Measurements from ENCODE around the gene TTC7B. TPM values are rescaled to one million over a fixed set of nuclear protein-coding genes. Genes with fewer than 3 reads are reported as not detected.

Gene TTC7B
- total RNA-seq, 1 donor from 2014 or later: 20.6 TPM

DNA sequence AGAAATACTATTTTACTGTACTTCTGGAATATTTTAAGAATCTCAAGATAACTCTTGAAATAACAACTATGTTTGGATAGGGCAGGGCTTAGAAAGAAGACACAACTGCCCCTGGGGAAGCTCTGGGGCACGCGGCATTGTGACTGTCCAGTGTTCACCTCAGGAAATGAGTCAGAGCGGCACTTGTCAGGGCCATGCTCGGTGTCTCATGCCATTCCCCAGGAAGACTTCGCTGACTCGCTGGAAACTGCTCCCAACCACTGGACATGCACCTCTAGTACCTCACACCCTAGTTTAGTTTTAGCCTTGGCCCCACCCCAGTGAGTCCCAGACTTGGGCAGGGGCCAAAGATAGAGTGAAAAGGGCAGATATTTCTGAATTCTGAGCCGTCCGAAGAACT is 192.0 kb downstream of the TTC7B start:
- TF ChIP-seq EZH2 (IDR thresholded peaks at IDR 0.05) (no peak), EZH2phosphoT487 (IDR thresholded peaks at IDR 0.05) (no peak)
- TF ChIP-seq, protein P1, sequence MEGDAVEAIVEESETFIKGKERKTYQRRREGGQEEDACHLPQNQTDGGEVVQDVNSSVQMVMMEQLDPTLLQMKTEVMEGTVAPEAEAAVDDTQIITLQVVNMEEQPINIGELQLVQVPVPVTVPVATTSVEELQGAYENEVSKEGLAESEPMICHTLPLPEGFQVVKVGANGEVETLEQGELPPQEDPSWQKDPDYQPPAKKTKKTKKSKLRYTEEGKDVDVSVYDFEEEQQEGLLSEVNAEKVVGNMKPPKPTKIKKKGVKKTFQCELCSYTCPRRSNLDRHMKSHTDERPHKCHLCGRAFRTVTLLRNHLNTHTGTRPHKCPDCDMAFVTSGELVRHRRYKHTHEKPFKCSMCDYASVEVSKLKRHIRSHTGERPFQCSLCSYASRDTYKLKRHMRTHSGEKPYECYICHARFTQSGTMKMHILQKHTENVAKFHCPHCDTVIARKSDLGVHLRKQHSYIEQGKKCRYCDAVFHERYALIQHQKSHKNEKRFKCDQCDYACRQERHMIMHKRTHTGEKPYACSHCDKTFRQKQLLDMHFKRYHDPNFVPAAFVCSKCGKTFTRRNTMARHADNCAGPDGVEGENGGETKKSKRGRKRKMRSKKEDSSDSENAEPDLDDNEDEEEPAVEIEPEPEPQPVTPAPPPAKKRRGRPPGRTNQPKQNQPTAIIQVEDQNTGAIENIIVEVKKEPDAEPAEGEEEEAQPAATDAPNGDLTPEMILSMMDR (IDR thresholded peaks at IDR 0.05): no peak
- no peak for DNase-seq (ENCODE audit: low spot score)
- H3K4me1 Mint-ChIP-seq: peaks cover 29% of the 10 kb centered on the region
- H3K4me3 ChIP-seq: no peak overlapping the region
- no peaks in the 10 kb centered on the region for H3K79me2 ChIP-seq (ENCODE audit: low read depth)
- H3K9me3 Mint-ChIP-seq: no peaks in the 10 kb centered on the region
- no peak overlapping the region for H3K4me2 ChIP-seq
- no peak overlapping the region for H3K27ac ChIP-seq
- no peaks in the 10 kb centered on the region for H4K20me1 ChIP-seq (ENCODE audit: low read depth)
- peaks cover 14% of the 10 kb centered on the region for H3K4me1 ChIP-seq
- H3K27ac Mint-ChIP-seq: peak overlapping the region; percentile 97
- H3F3A ChIP-seq (ENCODE audit: low read depth): no peaks in the 10 kb centered on the region
- H3K4me3 Mint-ChIP-seq: no peak overlapping the region
- H3K36me3 ChIP-seq: no peaks in the 10 kb centered on the region
- no peak overlapping the region for H3K9ac ChIP-seq
- H3K9me3 ChIP-seq (ENCODE audit: low read depth): no peaks in the 10 kb centered on the region
- no peaks in the 10 kb centered on the region for H3K27me3 Mint-ChIP-seq (ENCODE audit: insufficient read depth, low read depth)
- H3K36me3 Mint-ChIP-seq: peaks cover 9% of the 10 kb centered on the region
- peak overlapping the region; percentile 30 for H2AFZ ChIP-seq (replicated peaks)
- H3K27me3 ChIP-seq: no peaks in the 10 kb centered on the region

DNA sequence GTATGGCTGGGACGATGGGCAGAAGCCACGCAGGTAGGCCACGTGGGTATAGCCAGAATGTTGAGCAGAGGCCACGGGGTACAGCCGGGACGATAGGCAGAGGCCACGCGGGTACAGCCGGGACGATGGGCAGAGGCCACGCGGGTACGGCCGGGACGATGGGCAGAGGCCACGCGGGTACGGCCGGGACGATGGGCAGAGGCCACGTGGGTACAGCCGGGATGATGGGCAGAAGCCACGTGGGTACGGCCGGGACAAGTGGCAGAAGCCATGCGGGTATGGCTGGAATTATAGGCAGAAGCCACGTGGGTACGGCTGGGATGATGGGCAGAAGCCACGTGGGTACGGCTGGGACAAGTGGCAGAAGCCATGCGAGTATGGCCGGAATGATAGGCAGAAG is 195.0 kb downstream of the TTC7B start:
- Mint-ChIP-seq H3K4me3 (no peak overlapping the region), H3K27me3 (ENCODE audit: insufficient read depth, low read depth) (no peaks in the 10 kb centered on the region), H3K9me3 (no peaks in the 10 kb centered on the region), H3K27ac (no peak overlapping the region), H3K4me1 (peaks cover 39% of the 10 kb centered on the region), H3K36me3 (peaks cover 18% of the 10 kb centered on the region)
- Histone ChIP-seq H3K79me2 (ENCODE audit: low read depth) (no peaks in the 10 kb centered on the region), H3K9me3 (ENCODE audit: low read depth) (no peaks in the 10 kb centered on the region), H3K4me3 (no peak overlapping the region), H2AFZ (replicated peaks) (no peak overlapping the region), H3K36me3 (no peaks in the 10 kb centered on the region), H3F3A (ENCODE audit: low read depth) (no peaks in the 10 kb centered on the region), H3K27me3 (no peaks in the 10 kb centered on the region), H4K20me1 (ENCODE audit: low read depth) (no peaks in the 10 kb centered on the region), H3K27ac (no peak overlapping the region), H3K4me1 (peaks cover 22% of the 10 kb centered on the region), H3K4me2 (no peak overlapping the region), H3K9ac (no peak overlapping the region)
- no peak for TF ChIP-seq EZH2phosphoT487 (IDR thresholded peaks at IDR 0.05)
- DNase-seq (ENCODE audit: low spot score): no peak

DNA sequence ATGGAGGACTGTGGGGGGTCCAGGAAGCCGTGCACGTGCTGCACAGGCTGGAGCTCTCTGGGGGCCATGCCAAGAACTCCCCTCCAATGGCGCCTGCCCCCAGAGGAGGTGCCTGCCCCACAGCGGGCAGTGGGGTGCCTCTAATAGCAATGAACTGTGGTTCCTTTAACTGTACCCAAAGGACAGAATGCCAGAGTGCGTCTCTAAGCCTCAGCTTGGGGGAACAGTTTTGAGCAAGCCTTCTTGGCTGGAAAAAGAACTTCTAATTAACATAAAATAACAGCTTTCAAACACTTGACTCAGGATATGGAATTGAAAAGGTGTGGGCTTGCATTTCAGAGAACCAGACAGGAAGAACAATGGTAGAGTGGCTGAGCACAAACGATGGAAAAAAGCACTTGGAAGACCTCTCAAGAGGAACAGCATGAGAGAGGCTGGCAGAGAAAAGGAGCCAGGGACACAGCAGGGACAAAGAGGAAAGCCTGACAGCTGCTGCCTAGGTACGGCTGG is 195.6 kb downstream of the TTC7B start:
- Mint-ChIP-seq H3K27me3 (ENCODE audit: insufficient read depth, low read depth) (no peaks in the 10 kb centered on the region), H3K9me3 (no peaks in the 10 kb centered on the region), H3K36me3 (peaks cover 18% of the 10 kb centered on the region), H3K4me1 (peaks cover 40% of the 10 kb centered on the region), H3K4me3 (no peak overlapping the region), H3K27ac (no peak overlapping the region)
- H3K27me3 ChIP-seq: no peaks in the 10 kb centered on the region
- no peaks in the 10 kb centered on the region for H3K9me3 ChIP-seq (ENCODE audit: low read depth)
- TF ChIP-seq EZH2 (IDR thresholded peaks at IDR 0.05): no peak
- TF ChIP-seq EZH2phosphoT487 (IDR thresholded peaks at IDR 0.05): no peak
- TF ChIP-seq, protein P1 (IDR thresholded peaks at IDR 0.05): no peak
- H2AFZ ChIP-seq (replicated peaks): no peak overlapping the region
- H3F3A ChIP-seq (ENCODE audit: low read depth): no peaks in the 10 kb centered on the region
- no peaks in the 10 kb centered on the region for H3K36me3 ChIP-seq
- no peaks in the 10 kb centered on the region for H3K79me2 ChIP-seq (ENCODE audit: low read depth)
- no peak overlapping the region for H3K9ac ChIP-seq
- no peak for DNase-seq (ENCODE audit: low spot score)
- H4K20me1 ChIP-seq (ENCODE audit: low read depth): no peaks in the 10 kb centered on the region
- no peak overlapping the region for H3K27ac ChIP-seq
- H3K4me1 ChIP-seq: peaks cover 28% of the 10 kb centered on the region
- no peak overlapping the region for H3K4me2 ChIP-seq
- no peak overlapping the region for H3K4me3 ChIP-seq

DNA sequence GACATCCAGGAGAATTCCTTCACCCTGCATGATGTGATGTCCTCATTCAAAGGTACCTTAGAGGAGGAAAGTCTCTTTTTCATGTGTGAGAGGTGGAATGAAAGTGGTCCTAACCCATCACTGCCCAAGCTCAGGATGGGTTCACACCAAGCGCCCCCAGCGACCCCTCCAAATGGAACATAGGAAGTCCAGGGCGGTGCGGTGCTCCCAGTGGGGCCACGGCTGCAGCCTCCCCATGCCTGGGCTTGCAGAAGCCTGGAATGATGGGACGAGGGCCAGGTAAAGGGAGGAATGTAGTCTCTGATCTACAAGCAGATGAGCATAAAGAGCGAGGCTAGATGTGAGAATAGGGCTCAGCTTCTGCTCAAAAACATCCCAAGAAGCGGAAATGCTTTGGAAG is 196.3 kb downstream of the TTC7B start:
- H3K27ac Mint-ChIP-seq: no peak overlapping the region
- H3K4me2 ChIP-seq: no peak overlapping the region
- no peaks in the 10 kb centered on the region for H3K27me3 Mint-ChIP-seq (ENCODE audit: insufficient read depth, low read depth)
- no peak overlapping the region for H3K4me3 ChIP-seq
- H3K4me3 Mint-ChIP-seq: no peak overlapping the region
- H2AFZ ChIP-seq (replicated peaks): no peak overlapping the region
- H3K9me3 Mint-ChIP-seq: no peaks in the 10 kb centered on the region
- no peak overlapping the region for H3K27ac ChIP-seq
- peaks cover 18% of the 10 kb centered on the region for H3K36me3 Mint-ChIP-seq
- H4K20me1 ChIP-seq (ENCODE audit: low read depth): no peaks in the 10 kb centered on the region
- no peaks in the 10 kb centered on the region for H3K9me3 ChIP-seq (ENCODE audit: low read depth)
- no peaks in the 10 kb centered on the region for H3K27me3 ChIP-seq
- no peaks in the 10 kb centered on the region for H3F3A ChIP-seq (ENCODE audit: low read depth)
- no peak overlapping the region for H3K9ac ChIP-seq
- H3K4me1 ChIP-seq: peaks cover 29% of the 10 kb centered on the region
- H3K79me2 ChIP-seq (ENCODE audit: low read depth): no peaks in the 10 kb centered on the region
- peaks cover 42% of the 10 kb centered on the region for H3K4me1 Mint-ChIP-seq
- TF ChIP-seq, protein P1 (IDR thresholded peaks at IDR 0.05): no peak
- TF ChIP-seq EZH2 (IDR thresholded peaks at IDR 0.05) (no peak), EZH2phosphoT487 (IDR thresholded peaks at IDR 0.05) (no peak)
- no peaks in the 10 kb centered on the region for H3K36me3 ChIP-seq
- DNase-seq (ENCODE audit: low spot score): no peak

Measured in neural progenitor cell (in vitro differentiated cells).